NCI-H2107 treated with DMSO at 0.1 percent for 48 hours (cell line): ENCODE results near the gene KCNAB1.

Source experiments
- DNase-seq: peaks from one replicate; lab custom pipeline; 2025; ENCODE audit not compliant: unreplicated experiment; lab: John Stamatoyannopoulos, UW

KCNAB1 gene

DNA sequence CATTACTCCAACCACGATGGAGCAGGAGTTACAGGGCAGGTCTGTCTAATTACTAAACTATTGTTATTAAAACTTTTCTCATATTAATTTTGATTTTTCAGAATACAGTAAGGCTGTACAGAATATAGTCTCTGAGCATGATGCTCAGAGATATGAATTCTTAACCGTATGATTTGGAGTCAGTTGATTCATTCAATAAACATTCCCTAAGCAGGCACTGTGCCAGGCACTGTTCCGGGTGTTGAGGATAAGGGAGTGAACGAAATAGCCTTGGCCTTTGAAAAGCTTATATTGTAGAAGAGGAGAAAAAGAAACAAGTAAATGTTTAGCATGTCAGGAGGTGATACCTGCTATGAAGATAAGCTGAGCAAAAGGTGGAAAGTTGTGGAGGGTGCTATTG, 187.3 kb downstream of the KCNAB1 start:
- DNase-seq = no peak

GRCh38 chr3:156311431-156311830, 191.1 kb downstream of the KCNAB1 start:
- DNase-seq = no peak

DNA sequence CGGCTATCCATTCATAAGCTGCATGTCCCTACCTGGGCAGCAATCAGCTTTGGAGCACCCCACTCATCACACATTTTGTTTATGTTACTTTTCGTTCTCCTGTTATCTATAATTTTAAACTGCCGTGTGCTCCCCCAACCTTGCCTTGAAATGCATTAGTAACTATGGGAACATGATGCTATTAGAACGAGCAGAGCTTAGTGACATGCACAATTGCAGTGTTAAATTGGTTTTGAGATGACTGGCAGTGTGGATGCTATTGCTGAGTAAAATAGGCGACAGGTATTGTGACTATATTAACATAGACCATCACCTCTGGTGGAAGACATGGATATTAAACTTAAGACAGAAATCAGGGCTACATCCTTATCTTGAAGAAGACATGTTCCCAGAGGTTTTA, 191.6 kb downstream of the KCNAB1 start:
- no peak for DNase-seq

GRCh38 chr3:156316076-156316475, 195.7 kb downstream of the KCNAB1 start:
- DNase-seq = no peak

- DNase-seq = no peak
These were observed 197.2 kb downstream of the KCNAB1 start for GRCh38 chr3:156317462-156318074.

DNA sequence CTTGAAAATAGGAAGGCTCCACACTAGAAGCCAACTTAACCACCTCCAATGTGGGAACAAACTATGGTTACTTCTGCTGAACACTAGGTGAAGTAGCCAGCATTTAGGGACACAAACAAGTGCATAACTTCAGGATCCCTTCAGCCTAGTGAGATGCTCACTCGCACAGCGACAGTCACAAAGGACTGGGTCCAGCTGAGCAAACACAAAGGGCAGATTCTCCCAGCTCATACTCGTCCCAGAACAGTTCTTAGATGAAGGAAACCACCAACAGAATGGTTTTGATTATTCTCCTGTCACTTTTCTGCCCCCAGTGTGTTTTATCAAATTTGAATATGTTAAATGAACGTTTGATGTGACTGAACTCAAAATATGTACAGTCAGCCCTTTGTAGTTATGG, 201.6 kb downstream of the KCNAB1 start:
- no peak for DNase-seq

DNA sequence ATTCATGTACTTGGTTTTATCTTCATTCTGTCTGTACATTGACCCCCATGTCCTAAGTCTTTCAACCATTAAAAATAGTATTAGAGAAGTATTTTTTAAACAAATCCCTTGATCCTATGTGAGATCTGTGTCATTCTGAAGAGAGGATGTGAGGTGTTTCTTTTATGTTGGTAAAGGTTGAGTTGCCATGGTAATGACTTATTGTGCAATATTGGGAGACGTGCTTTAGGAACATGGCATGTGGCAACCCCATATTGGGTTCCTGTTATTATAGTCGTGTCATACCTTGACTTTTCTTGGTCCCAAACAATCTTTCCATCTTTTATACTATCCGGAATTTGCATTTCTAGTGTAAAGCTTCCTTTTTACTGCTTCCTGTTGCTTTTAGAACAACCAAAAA, 203.1 kb downstream of the KCNAB1 start:
- no peak for DNase-seq

DNA sequence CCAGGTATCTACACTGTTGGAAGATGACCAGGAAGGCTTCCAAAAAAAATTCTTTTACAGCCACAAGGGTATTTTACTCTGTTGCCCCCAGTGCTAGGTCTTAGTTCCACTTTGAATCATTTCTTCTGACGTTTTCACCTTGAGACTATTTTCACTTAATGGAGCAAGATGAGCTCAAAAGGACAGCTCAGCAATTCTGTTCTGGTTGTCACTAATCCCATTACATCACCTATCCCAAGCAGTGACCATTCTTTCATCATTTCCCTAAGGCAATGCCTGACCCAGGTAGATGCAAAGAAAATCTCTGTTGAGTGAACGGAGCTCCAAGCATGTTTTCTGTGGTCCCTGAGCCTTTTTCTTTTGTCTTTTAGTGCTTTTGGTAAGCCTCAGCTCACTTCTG, 210.0 kb downstream of the KCNAB1 start:
- DNase-seq = no peak

- no peak for DNase-seq
These were observed 211.9 kb downstream of the KCNAB1 start for GRCh38 chr3:156332304-156332703.

GRCh38 chr3:156334841-156335545, 214.6 kb downstream of the KCNAB1 start:
- no peak for DNase-seq

DNA sequence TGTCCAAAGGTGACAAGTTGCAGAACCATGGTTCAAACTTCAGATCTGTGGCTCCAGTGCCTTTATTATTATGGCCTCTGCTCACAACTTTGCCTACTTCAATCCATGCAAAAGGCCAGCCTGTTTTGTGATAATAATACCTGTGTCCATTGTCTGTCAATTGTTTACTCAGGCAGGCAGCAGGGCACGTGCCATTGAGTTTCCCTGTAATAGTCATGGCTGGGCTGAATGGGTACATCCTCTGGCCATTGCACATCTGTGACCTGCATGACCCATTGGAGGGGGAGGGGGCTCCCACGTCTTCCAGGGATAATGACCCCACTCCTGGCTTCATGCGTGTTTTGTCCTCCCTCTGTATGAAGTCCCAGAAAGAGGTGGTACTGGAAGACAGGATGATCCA, 219.1 kb downstream of the KCNAB1 start:
- DNase-seq = no peak

DNA sequence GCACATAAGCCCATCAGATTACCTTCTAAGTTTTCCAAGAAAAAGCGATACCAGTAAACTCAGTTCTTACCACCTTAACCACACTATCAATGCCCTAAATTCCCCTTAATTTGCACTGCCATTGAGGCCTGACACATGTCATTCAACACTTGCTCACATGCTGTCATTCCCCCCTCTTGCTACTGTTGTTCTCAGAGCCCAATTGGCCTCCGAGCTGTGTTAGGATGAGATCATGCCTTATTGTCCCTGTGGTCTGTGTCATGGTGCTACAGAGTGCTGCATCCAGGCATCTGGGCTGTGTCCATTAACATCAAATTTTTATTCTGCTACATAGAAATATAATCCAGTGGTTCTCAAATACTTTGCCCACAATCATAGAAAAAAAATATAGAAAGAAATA, 221.0 kb downstream of the KCNAB1 start:
- no peak for DNase-seq

DNA sequence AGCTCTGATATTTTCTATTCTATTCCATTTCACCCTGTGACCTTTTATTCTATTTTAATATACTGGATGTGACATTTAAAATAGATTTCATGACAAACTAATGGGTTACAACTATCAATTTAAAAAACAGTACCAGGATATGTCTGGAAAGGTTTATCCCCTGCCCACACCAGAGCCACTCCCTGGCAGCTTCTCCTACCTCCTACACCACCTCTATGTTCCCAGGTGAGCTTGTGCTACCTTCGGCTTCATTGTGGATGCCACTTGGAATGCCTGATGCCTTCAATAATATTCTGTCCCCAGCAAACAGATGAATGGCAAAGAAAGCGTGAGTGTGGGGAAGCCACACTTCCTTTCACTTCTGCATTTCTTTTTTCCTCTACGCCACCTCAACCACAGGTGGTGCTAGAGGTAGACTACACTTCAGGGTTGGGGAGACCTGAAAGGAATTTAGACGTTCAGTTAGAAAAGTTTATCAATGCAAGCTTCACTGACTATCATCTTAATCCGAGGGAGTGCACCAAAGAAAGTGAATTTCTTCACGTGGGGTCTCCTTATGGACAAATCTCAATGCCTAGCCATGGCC, 221.5 kb downstream of the KCNAB1 start:
- DNase-seq = no peak

GRCh38 chr3:156344215-156344614, 223.8 kb downstream of the KCNAB1 start:
- DNase-seq = no peak

- DNase-seq = no peak
These were observed 228.7 kb downstream of the KCNAB1 start for GRCh38 chr3:156349111-156349510.

GRCh38 chr3:156349978-156350377, 229.6 kb downstream of the KCNAB1 start:
- DNase-seq = no peak

- DNase-seq = no peak
These were observed 230.4 kb downstream of the KCNAB1 start for GRCh38 chr3:156350781-156351180.

DNA sequence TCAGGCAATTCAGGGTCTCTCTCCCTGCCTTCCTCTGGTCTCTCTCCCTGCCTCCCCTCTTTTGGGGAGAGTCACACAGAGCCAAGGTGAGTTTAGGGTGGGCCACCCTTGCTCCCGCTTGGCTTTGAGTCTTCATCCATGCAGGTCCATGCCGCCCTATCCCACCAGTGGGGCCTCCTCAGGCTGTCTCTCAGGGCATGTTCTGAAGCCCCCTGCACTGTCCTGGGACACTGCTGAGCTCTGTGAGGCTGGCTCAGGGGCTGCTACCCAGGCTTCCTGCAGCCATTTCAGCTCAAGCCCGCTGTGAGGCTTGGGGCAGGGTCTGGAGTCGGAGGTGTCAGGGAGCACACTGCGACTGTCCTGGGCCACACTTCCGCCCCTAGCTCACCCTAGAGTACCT, 231.4 kb downstream of the KCNAB1 start:
- no peak for DNase-seq

- DNase-seq = no peak
These were observed 232.3 kb downstream of the KCNAB1 start for GRCh38 chr3:156352728-156353127.

GRCh38 chr3:156353563-156353962, 233.2 kb downstream of the KCNAB1 start:
- no peak for DNase-seq

GRCh38 chr3:156356537-156357363, 236.4 kb downstream of the KCNAB1 start:
- DNase-seq = no peak

GRCh38 chr3:156358232-156358631, 237.9 kb downstream of the KCNAB1 start:
- DNase-seq = no peak
